Heart left ventricle (tissue), 13 donors: ENCODE results near the gene IL1R2.

Source experiments
- CTCF ChIP-seq, 12 donors: fragments of 200-600 bp; sonication (generic) in 4 of 12; IDR thresholded peaks; one replicate each; pipeline versions ENCODE4 v1.5.0 to v1.8.0; 2018 to 2022; ENCODE audit warnings: antibody characterized with exemption in 12 of 12, mild to moderate bottlenecking in 5 of 12
- POLR2A ChIP-seq, 2 donors: fragments of 450-650 bp; IDR thresholded peaks; one replicate each; pipeline ENCODE4 v1.6.1; 2017; ENCODE audit warnings: antibody characterized with exemption in 2 of 2, mild to moderate bottlenecking in 2 of 2, moderate library complexity in 2 of 2
- donor health status: ischemic (EF 13 %, LVEDD 7.1; RV severe dilation, severe dysfunction).
- donor health status: DM: no; HTN: yes; CAD: no.
- donor health status: DM: no; HTN: no; CAD: no.
- donor health status: ischemic (EF 25% LVEDD 6.9; RV normal size, moderate dysfunction).
- donor health status: ischemic (EF 25% LVEDD 5.7; RV mildly dilated, moderate dysfunction).
- donor health status: ischemic (EF 35%, LVEDD 5.7; RV mildly dilated, moderate dysfunction).
- donor health status: nonischemic (EF 11% LVEDD 7.7; RV severe dilation, severe dysfunction).
- donor health status: DM: yes; HTN: yes; CAD: no.
- donor health status: PGD.
- donor health status: ischemic (EF 29% LVEDD 5.4; RV normal size, mild dysfunction).
- donor health status: nonischemic (EF 23%, LVEDD 6.1; RV moderate dilation, normal function).

- TF ChIP-seq CTCF (IDR thresholded peaks at IDR 0.05) (no peak), POLR2A (IDR thresholded peaks at IDR 0.05) (no peak)
Observed at GRCh38 chr2:102033031-102033749, 41.4 kb downstream of the IL1R2 start.
